GM06990 (cell line): ENCODE measurements around the gene FANCE.

ENCODE experiments used
- DNase-seq: peaks from one replicate; pipeline ENCODE4 v3.0.0-alpha.2; 2011; ENCODE audit not compliant: insufficient read length; ENCODE audit errors: extremely low read depth
- H3K27me3 ChIP-seq: replicated peaks from 2 replicates; pipeline ENCODE4 v1.6.0; 2011; ENCODE audit warnings: low read length; ENCODE audit not compliant: control insufficient read depth, insufficient read depth
- H3K36me3 ChIP-seq: 2 replicates; pipeline ENCODE4 v1.5.1; 2011; ENCODE audit warnings: low read length; ENCODE audit not compliant: control insufficient read depth, insufficient read depth
- H3K4me3 ChIP-seq: replicated peaks from 2 replicates; pipeline ENCODE4 v1.5.1; 2011; ENCODE audit warnings: low read depth, mild to moderate bottlenecking, control low read depth, low read length
- TF ChIP-seq, protein P1 (sequence below): IDR thresholded peaks from 2 replicates; pipeline ENCODE4 v1.5.1; 2011; ENCODE audit warnings: low read length, control low read depth, mild to moderate bottlenecking, inconsistent platforms; ENCODE audit not compliant: insufficient read depth, poor library complexity, severe bottlenecking

Gene FANCE

DNA sequence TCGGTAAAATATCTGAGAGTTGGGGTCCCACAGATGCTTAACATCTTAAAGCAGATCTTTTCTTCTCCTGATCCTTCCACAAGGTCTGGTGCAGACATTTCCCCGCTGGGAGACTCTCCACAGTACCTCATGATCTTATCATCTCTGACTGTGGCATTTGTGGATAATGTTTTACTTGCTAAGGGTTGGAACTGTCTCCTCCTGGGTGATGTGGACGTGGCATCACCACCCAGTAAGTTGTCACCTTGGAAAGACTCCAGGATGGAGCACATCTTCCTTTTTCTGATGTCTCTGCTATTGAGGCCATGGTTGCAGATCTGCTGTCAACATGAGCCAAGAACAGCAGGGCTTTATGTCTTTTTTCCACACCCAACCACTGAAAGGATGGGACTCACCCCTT is 42.0 kb upstream of the FANCE start:
- Histone ChIP-seq H3K36me3 (no peaks in the 10 kb centered on the region; the same call in none of the 2 replicates), H3K27me3 (no peaks in the 10 kb centered on the region), H3K4me3 (no peak overlapping the region)
- no peak for DNase-seq
- TF ChIP-seq, protein P1, sequence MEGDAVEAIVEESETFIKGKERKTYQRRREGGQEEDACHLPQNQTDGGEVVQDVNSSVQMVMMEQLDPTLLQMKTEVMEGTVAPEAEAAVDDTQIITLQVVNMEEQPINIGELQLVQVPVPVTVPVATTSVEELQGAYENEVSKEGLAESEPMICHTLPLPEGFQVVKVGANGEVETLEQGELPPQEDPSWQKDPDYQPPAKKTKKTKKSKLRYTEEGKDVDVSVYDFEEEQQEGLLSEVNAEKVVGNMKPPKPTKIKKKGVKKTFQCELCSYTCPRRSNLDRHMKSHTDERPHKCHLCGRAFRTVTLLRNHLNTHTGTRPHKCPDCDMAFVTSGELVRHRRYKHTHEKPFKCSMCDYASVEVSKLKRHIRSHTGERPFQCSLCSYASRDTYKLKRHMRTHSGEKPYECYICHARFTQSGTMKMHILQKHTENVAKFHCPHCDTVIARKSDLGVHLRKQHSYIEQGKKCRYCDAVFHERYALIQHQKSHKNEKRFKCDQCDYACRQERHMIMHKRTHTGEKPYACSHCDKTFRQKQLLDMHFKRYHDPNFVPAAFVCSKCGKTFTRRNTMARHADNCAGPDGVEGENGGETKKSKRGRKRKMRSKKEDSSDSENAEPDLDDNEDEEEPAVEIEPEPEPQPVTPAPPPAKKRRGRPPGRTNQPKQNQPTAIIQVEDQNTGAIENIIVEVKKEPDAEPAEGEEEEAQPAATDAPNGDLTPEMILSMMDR, result no peak

DNA sequence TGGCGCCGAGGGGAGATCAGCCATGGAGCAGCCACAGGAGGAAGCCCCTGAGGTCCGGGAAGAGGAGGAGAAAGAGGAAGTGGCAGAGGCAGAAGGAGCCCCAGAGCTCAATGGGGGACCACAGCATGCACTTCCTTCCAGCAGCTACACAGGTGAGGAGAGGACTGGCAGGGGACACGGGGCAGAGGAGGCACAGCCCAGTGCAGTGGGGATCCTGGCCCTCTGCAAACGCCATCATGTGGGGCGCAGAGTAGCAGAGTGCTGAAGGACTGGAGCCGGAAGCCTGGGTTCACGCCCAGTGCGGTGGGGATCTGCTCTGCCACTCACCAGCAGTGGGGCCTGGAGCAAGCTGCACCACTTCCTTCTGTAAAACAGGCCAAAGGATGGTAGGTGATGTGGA is 41.1 kb upstream of the FANCE start:
- no peak for DNase-seq
- Histone ChIP-seq H3K36me3 (no peaks in the 10 kb centered on the region; the same call in none of the 2 replicates), H3K27me3 (no peaks in the 10 kb centered on the region), H3K4me3 (no peak overlapping the region)
- TF ChIP-seq, protein P1, result no peak

DNA sequence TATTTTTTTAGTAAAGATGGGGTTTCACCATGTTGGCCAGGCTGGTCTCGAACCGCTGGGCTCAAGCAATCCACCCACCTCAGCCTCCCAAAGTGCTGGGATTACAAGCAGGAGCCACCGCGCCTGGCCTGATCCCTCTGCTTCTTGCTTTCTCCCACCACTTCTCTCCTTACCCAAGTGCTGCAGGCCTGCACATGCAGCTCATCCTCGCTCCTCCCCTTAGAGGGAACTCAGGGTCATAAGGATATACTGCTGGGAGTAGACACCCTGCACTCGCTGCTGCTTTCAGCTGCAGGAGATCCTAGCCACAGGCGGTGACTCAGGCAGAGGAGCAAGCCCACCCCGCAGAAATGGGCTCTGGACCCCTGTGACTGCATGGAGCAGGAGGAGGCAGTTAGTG is 40.0 kb upstream of the FANCE start:
- Histone ChIP-seq H3K4me3 (no peak overlapping the region), H3K27me3 (no peaks in the 10 kb centered on the region), H3K36me3 (peaks cover 2% of the 10 kb centered on the region)
- TF ChIP-seq, protein P1, result no peak
- DNase-seq, result no peak

DNA sequence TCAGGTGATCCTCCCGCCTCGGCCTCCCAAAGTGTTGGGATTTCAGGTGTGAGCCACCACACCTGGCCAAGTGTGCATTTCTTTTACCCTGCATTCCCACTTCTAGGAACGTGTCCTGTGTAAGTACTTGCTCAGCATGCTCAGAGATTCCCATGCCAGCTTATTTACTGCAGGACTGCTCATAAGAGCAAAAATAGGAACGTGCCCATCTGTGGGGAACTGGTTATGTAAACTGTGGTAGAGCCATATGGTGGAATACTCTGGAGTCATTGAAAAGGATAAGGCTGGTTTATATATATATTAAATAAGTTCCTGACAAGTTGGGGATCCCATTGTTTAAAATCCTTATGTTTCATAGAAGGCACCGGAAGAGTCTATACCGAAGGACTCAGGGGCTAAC is 38.2 kb upstream of the FANCE start:
- Histone ChIP-seq H3K4me3 (no peak overlapping the region), H3K27me3 (no peaks in the 10 kb centered on the region), H3K36me3 (peaks cover 2% of the 10 kb centered on the region)
- TF ChIP-seq, protein P1, result no peak
- no peak for DNase-seq

DNA sequence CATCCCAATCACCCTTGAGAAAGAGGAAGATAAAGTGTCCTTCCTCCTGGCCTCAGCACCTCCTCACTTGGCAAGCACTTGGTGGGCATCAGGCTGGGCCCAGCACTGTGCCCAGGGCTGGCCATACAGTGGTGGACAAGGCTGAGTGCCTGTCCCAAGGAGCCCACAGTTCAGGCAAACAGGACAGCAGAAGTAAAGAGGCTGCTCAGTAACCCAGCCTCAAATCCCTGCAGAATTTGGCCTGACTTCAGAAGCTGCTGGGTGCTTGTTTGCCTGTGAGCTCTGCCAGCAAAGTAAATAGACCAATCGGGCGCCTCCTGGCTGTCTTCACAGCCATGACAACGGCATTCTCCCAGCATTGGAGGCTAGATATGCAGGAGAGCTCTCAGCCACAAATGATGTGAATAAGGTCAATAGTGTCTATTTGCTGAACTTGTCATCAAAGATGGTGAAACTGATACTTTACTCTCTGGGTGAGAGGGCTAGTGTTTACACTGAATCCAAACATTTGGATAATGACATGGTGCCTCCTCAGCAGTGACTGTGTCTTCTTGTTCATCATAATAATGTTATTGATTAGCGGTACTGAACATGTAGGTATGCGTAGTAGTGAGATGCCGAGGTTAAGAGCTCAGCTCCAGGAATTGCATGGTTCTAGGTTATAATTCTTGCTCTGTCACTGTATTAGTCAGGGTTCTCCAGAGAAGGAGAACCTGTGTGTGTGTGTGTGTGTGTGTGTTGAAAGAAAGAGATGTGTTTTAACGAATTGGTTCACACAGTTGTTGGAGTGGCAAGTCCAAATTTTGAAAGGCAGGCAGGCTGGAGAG is 36.9 kb upstream of the FANCE start:
- Histone ChIP-seq H3K27me3 (no peaks in the 10 kb centered on the region), H3K4me3 (no peak overlapping the region), H3K36me3 (peaks cover 4% of the 10 kb centered on the region)
- TF ChIP-seq, protein P1, result peak; percentile 46
- DNase-seq, result no peak
